ENCODE data around the gene ALK.

ALK gene

DNA sequence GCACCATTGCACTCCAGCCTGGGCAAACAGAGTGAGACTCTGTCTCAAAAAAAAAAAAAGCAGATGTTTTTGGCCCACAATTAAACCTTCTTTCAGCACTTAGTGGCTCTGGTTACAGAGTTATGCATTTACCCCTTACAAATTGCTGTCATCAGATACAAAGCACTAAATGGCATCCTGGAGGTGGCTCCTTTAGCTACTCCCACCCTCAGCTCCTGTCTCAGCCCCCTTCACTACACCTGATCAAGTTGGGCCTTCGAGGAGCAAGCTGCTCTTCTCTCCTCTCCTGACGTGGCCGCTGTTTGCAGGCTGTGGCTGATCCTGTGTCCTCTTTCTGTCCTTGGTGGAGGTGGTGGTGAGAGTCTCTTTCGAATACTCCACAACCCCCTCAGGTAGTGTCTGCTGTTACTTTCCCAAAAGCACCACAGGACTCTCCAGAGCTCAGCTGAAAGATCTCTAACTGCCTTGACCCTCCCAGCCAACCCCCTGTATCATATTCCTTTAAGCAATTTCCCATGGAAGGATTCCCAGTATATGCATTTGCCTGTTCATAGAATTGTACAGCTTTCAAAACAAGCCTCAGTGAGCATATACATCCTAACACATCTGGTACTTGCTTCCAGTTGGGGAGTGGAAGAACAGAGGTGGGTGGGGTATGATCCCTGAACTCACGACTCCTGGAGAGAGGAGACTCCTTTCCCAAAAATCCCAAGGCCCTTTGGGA is 520.3 kb downstream of the ALK start:
- DNase-seq (ENCODE audit: low spot score): no peak

- peak; percentile 41 for DNase-seq (ENCODE audit: low spot score)
These were observed 522.8 kb downstream of the ALK start for GRCh38 chr2:29398384-29399237.

DNA sequence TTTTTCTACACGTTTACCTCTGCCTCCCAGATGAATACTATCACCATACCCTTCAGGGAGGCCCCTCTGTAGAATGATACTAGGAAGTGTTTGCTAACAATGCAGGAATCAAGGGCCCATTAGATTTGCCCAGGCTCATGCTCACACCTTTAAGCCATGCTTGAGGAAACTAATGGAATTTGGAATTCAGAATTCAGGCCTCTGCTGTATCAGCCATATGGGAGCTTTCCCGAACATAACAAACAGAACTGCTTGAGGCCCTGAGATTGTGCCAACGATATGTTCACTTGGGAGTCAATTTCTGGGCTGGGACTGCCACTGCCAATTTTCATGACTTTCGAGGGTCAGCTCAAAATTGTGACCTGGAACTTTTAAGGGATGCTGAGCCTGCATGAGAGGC is 523.7 kb downstream of the ALK start:
- DNase-seq (ENCODE audit: low spot score): peak; percentile 82

DNA sequence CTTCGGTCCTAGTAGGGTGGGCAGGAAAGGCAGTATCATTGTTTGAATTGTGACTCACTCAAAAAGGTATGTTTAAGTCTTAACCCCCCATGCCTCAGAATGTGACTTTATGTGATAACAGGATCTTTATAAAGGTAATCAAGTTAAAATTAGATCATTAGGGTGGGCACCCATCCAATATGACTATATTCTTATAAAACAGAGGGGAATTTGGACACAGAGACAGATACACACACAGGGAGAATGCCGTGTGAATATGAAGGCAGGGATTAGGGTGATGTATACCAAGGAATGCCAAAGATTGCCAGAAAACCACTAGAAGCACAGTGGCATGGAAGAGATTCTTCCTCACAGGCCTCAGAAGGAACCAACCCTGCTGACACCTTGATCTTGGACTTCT is 524.3 kb downstream of the ALK start:
- DNase-seq (ENCODE audit: low spot score): no peak

DNA sequence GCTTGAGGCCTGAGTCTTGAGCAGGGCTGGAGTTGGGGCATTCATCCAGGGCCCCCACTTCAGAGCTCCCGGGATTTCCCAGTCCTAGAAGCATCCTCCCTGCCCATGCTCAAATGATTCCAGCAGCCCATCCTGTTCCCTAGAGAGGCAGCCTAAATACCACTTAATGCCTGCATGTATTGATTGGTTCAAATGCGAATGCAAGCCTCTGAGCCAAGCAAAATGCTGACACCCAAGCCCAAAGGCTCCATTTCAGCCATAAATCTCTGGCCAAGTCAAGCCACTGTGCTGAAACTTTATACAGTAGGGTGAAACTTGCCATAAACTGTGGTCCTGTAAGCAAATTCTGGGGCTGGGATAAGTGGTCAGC is 526.4 kb downstream of the ALK start:
- no peak for DNase-seq (ENCODE audit: low spot score)

DNA sequence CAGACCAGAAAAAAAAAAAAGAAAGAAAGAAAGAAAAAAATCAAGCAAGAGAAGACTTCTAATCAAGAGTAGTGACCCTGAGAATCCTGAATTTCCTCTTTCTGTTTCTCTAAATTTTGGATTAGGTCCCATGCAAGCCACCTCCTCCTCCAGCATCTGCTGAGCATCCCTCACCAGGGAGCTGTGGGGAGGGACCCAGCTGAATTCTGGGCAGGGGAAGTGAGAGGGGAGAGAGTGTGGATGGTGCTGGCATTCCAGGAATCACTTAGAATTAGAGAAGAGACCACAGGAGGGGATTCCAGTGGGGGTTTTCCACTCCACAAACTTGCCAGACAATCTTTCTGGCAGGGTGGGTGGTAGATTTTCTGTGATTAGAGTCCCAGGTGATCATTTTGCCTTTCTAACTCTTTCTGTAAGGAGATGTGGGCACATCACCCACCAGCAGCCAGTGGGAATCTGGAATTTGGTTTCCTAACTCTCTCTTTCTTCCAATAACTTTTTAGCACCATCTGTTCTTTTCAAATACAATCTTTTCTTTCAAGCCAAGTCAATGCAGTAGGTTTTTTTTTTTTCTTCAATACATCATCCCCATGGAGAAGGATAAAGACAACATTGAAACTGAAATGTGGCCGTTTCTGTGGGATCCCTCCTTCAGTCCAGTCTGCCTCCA is 526.9 kb downstream of the ALK start:
- DNase-seq (ENCODE audit: low spot score): no peak

- DNase-seq (ENCODE audit: low spot score): no peak
These were observed 527.7 kb downstream of the ALK start for GRCh38 chr2:29393676-29394075.

GRCh38 chr2:29392774-29393173 is 528.6 kb downstream of the ALK start:
- DNase-seq (ENCODE audit: low spot score): no peak

DNA sequence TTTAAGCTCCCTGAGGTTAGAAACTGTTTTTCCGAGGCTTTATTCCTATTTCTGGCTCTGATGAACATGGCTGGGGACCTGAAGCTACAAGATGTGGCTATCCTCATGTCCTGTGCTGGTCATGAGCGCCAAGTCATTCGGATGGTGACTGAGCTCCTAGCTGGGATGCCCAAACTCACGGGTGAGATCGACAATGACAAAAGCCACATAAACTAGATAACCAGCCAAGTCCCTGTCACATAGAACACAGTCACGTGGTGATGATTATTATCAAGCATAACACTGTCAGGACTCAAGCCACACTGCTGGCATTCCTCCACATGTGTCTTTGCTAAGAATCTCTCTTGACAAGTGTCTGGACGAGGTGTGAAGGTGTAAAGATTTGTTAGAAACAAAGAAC is 531.2 kb downstream of the ALK start:
- DNase-seq (ENCODE audit: low spot score): peak; percentile 33

GRCh38 chr2:29389686-29390085 is 531.7 kb downstream of the ALK start:
- DNase-seq (ENCODE audit: low spot score): peak; percentile 82

DNA sequence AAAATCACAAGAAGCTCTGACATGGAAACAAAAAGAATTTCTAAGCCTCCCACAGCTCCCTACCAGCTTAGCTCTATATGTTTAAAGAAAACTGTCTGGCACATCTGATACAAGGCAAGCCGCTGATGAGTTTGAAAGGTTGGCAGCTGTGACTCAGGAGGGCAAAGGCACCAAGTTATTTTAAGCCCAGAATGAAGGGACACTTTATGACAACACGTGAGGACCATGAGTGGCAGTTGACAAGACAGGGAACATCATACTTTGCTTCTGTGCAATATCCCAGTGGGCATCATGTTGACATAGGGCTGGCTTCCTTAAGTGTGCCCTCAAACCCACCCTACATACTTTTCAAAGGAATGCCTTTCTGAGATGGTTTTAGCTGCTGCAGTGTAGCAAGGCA is 533.3 kb downstream of the ALK start:
- no peak for DNase-seq (ENCODE audit: low spot score)

GRCh38 chr2:29382486-29382885 is 538.9 kb downstream of the ALK start:
- DNase-seq (ENCODE audit: low spot score): no peak

GRCh38 chr2:29377788-29378187 is 543.6 kb downstream of the ALK start:
- no peak for DNase-seq (ENCODE audit: low spot score)

DNA sequence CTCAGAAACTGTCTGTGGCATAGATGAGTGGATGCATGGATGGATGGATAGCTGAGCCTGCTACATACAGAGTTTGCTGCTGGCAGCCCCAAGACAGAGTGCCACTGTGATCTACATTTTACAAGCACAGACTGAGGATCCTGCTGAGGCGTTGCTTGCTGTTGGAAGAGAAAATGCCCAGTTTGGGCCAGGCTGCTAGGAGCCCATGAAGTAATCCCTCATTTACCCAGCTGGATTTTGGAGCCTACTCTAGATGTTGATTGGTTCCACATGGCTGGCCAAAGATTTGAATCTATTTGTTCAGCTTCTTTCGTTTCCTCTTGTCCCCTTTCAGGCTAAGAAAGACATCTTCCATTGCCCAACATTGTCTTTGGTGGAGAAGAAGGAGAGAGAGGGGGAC is 544.8 kb downstream of the ALK start:
- DNase-seq (ENCODE audit: low spot score): peak; percentile 71

GRCh38 chr2:29375843-29376242 is 545.5 kb downstream of the ALK start:
- no peak for DNase-seq (ENCODE audit: low spot score)

DNA sequence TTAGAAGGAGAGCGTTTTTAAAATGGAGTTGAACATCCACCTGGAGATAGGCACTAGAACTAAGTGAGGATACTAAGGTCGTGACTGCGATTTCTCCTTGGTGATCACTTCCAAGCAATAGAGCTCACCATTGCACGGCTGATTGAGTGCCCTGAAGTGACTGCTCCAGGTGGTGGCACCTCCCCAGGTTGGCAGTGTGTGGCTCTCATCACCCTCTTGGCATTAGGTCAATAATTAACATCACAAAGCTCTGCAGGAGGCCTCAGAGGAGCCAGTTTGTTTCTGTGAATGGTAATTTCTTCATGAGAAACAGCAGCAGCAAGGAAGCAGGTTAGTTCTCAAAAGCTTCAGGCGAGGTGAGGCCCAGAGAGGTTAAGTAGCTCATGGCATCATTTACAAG is 546.6 kb downstream of the ALK start:
- DNase-seq (ENCODE audit: low spot score): peak; percentile 86

DNA sequence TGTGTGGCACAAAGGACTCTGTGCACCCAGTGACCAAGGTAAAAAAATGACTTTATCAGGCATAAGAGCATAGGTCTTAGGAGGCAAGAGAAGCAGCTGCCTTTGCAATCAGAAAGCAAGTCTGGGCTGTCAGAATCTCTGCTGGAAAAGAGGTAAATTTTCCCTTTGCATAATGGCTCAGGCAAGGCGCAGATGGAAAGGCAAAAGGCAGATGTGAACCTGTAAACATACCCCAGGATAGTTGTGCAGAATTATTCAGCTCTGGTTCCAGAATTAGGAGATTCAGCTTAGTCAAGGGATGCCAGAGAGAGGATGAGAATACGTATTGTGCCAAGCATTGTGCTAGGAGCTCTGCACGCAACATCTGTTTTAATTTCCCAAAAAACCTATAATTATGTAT is 547.5 kb downstream of the ALK start:
- DNase-seq (ENCODE audit: low spot score): no peak

DNA sequence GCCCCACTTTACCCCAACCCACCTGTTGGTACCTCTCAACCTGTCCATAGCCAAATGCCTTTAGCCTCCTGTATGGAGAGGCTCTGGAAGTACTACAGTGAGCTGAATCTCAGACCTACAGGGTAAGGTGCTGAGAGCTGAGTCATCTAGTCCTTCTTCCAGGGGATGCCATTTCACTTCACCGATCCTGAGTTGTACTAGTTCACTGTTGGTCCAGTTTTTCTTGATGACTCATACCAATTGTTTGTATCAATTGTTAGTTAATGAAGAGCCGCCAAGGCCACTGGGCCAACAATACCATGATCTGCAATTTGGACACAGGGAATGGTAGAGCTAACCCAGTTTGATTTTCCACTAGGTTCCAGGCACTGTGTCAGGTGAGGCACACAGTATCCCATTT is 549.2 kb downstream of the ALK start:
- DNase-seq (ENCODE audit: low spot score): no peak

- no peak for DNase-seq (ENCODE audit: low spot score)
These were observed 550.7 kb downstream of the ALK start for GRCh38 chr2:29370581-29371125.

- DNase-seq (ENCODE audit: low spot score): no peak
These were observed 551.2 kb downstream of the ALK start for GRCh38 chr2:29370173-29370572.

GRCh38 chr2:29368659-29369040 is 552.7 kb downstream of the ALK start:
- DNase-seq (ENCODE audit: low spot score): peak; percentile 28

- no peak for DNase-seq (ENCODE audit: low spot score)
These were observed 553.3 kb downstream of the ALK start for GRCh38 chr2:29367986-29368658.

Measured in cerebellar cortex (tissue), 1 donor.